ENCODE results near the gene ASCL5.

The ASCL5 gene

DNA sequence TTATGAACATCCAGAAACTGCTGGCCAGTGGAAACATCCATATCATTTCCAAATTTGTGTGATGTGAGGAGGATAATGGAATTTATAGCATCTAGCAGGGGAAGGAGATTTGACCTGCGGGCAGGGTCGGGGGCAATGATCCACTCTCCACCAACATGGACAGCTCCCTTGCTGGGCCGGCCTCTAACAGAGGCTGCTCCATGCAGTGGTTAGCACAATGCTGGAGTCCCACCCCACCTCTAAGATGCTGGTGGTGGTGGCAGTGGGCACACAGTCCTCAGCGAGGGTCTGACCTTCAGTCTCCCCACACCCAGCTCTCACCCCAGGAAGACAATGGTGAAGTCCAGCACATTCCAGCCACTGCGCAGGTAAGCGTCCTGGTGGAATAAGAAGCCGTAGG is 33.4 kb downstream of the ASCL5 start:
- TF ChIP-seq, protein P1, sequence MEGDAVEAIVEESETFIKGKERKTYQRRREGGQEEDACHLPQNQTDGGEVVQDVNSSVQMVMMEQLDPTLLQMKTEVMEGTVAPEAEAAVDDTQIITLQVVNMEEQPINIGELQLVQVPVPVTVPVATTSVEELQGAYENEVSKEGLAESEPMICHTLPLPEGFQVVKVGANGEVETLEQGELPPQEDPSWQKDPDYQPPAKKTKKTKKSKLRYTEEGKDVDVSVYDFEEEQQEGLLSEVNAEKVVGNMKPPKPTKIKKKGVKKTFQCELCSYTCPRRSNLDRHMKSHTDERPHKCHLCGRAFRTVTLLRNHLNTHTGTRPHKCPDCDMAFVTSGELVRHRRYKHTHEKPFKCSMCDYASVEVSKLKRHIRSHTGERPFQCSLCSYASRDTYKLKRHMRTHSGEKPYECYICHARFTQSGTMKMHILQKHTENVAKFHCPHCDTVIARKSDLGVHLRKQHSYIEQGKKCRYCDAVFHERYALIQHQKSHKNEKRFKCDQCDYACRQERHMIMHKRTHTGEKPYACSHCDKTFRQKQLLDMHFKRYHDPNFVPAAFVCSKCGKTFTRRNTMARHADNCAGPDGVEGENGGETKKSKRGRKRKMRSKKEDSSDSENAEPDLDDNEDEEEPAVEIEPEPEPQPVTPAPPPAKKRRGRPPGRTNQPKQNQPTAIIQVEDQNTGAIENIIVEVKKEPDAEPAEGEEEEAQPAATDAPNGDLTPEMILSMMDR (IDR thresholded peaks at IDR 0.05), result no peak

DNA sequence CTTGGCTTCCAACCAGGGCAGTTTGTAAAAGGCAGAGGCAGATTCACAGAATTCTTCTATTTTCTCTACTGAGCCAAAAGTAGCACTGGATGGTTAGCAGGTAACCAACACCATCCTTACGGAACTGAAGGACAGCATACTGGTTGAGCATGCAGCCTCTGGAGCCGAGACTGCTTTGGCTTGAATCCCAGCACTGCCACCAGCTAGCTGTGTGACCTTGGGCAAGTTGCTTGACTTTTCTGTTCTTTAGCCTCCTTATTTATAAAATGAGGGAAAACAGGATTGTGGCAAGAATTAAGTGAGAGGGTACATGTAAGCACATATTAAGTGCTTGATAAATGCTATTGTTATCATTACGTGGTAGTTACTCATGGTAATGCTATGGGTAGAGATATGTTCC is 34.2 kb downstream of the ASCL5 start:
- TF ChIP-seq, protein P1 (IDR thresholded peaks at IDR 0.05), result no peak

DNA sequence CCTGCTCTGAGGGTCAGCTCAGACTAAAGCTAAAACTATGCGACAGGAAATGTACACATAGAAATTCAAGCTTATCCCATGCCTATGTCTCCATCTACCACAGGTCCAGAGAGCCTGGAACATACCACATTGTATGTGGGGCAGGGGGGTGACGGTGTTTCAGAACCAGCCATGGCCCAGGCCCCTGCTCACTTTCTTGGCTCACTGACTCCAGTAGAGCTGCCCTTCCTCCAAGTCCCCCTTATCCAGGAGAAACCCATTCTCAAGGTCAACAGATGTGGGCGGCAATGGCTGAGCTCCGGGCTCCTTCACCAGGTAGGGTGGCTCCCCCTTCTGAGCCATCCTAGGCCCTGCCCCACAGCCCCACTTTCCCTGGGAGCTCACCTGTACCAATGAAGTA is 35.7 kb downstream of the ASCL5 start:
- TF ChIP-seq, protein P1 (IDR thresholded peaks at IDR 0.05), result no peak

DNA sequence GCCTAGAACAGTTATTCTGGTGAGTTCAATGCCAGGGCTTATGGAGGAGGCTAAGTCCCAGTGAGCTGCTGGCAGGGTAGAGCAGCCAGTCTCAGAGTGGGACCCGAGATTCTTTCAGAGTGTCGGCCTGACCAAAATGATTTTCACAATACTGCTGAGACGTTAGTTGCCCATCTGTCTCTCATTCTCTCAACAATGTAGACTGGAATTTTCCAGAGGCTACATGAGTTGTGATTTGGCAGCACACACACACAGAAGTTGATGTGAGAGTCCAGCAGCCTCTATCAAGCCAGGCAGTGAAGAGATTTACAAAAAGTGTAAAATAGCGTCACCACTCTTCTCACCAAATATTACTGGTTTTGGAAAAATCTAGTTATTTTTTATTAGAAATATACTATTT is 36.4 kb downstream of the ASCL5 start:
- TF ChIP-seq, protein P1 (IDR thresholded peaks at IDR 0.05), result no peak

DNA sequence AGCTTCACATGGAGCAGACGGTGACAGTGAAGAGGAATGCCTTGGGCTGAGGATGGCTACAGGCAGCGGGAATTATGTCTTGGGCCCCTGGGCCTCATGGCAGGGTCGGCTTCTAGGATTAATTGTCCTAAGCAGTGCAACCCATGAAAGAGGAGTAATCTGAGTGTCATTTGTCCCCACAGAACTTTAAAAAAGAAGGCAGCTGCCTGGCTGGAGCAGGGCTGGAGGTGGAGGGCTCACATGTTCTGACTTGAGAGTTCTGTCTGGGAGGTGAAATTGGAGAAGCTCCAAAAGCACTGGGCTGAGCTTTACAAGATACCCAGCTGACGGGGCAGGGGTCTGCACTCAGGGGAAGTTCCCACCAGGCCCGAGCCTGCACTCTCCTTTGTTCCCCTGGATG is 37.4 kb downstream of the ASCL5 start:
- TF ChIP-seq, protein P1 (IDR thresholded peaks at IDR 0.05), result no peak

DNA sequence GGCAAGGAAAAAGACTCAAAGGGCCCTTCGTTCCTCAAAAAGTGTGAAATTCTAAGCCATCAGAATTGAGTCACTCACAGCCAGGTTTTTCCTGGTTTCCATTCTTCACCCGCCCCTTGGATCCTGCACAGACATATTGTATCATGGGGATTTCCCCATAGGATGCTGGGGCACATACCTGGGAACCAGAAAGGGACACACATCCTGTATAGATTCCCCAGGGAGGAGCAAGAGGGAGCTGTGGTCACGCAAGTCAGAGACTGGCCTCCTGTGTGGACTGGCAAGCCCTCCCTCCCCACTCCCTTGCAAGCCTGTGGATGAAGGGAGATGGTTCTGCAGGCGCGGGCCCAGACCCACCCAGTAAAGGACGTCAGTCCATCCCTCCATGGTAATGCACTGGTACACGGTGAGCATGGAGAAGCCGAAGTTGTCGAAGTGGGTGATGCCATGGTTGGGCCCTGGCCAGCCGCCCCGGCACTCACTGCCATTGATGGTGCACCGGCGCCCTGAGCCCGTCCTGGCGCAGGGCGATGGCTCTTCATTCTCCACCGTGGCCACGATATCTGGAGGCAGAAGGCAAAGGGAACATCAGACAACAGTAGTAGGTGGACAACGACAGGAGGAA is 38.0 kb downstream of the ASCL5 start:
- TF ChIP-seq, protein P1 (IDR thresholded peaks at IDR 0.05), result no peak

DNA sequence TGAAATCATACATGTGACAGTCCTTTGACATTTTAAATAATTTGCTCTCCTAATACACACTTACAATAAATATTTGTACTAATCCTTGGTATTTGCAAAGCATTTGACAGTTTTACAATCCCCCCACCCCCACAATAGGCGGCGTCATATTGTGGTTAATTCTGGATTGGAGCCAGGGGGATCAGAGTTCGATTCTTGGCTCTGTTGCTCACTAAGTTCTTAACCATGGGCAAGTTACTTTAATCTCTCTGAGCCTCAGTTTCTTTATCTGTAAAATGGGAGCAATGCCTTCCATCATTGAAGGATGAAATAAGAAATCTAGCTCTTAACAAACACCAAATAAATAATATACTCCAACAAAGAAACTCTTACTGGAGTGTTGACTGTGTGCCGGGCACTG is 38.6 kb downstream of the ASCL5 start:
- TF ChIP-seq, protein P1 (IDR thresholded peaks at IDR 0.05), result no peak
